PC-9 (cell line): ENCODE results near the gene HSPA12A.

Experiments
- CTCF ChIP-seq: fragments of 200-600 bp; sonication (generic); conservative IDR thresholded peaks from 2 replicates; pipeline ENCODE4 v1.6.1; 2017; ENCODE audit warnings: mixed run types, antibody characterized with exemption, mild to moderate bottlenecking, moderate library complexity
- EZH2 ChIP-seq: fragments of 200-600 bp; sonication (generic); IDR thresholded peaks from 2 replicates; pipeline ENCODE4 v1.8.0; 2017; ENCODE audit warnings: antibody characterized with exemption, low read depth

GRCh38 chr10:116784035-116784434, 41.7 kb upstream of the HSPA12A start:
- TF ChIP-seq EZH2 (no peak), CTCF (no peak)
